ENCODE results near the gene THSD7B. TPM values are rescaled to one million over a fixed set of nuclear protein-coding genes. Genes with fewer than 3 reads are reported as not detected.
"Not testable (repeated sequence)": the region's sequence is repeated elsewhere in the genome, so short reads cannot be mapped to it uniquely, and the experiment has no call there.

THSD7B gene
- total RNA-seq, 1 experiment from 2014 or later, result not detected

DNA sequence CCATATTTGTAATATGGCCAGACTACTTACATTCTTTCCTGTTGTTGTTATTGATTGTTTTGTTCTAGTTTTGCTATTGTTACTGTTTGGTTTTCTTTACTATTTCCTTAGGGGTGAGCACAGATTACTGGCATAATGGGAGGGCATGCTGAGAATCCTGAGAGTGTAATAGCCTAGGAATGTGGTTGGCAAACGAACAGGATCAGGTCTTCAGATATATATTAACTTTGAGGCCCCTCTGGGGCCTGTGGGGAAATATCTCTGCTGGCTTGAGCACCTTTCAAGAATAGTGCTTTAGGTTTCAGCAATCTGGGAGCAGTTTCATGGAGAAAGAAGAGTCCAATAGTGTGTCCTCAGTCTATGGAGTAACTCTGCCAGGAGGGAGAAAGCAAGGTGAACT lies 144.4 kb downstream of the THSD7B start:
- in situ Hi-C loops (cut with HindIII; ENCODE audit: low pct_unique_long_range_greater_than_20kb, low sequenced_read_pairs), result no loop called here

DNA sequence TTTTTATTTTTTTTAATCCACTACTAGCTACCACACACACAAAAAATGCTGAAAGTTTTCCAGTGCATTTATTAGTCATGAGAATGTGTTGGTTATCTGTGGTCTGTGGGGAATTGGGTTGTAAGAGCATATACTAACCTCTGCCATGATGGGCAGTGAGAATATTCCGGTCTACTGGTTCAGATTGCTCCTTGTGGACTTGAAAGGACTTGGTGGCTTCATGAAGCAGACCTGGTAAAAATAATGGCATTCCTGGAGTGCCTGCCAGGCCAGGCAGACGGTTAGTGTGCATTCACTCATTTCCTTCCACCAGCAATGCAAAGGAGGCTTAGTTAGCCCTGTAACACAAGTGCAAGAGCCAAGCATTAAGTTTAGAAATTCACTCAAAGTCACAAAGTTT lies 150.8 kb downstream of the THSD7B start:
- in situ Hi-C loops (cut with HindIII; ENCODE audit: low pct_unique_long_range_greater_than_20kb, low sequenced_read_pairs), result no loop called here

More for the DNA sequence above, 144.4 kb downstream of the THSD7B start:
- DNase-seq (ENCODE audit: low read depth, low spot score), result no peak

DNA sequence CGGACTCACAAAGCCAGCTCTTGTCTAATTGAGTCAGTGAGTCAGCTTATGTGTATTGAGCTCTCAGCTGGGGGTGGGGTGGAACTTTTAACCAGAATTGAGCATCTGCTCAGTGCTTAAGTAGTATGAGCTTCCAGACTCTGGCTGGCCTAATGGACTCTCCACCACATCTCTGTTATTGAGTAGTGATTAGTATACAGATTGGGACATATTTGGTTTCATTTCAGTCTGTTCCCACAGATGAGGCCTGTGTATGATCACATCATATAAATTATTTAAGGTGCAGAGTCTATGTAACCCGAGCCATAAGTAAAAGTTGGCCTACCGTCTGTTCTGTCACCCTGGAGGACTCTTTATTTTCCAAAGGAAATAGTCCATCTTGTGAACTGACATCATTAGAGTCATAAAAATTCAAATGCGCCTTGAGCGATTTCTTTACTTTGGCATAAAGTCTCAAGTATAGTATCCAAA lies 152.1 kb downstream of the THSD7B start:
- no peak for DNase-seq (ENCODE audit: low read depth, low spot score)
- in situ Hi-C loops (cut with HindIII; ENCODE audit: low pct_unique_long_range_greater_than_20kb, low sequenced_read_pairs), result no loop called here

More for the DNA sequence above, 150.8 kb downstream of the THSD7B start:
- no peak for DNase-seq (ENCODE audit: low read depth, low spot score)

DNA sequence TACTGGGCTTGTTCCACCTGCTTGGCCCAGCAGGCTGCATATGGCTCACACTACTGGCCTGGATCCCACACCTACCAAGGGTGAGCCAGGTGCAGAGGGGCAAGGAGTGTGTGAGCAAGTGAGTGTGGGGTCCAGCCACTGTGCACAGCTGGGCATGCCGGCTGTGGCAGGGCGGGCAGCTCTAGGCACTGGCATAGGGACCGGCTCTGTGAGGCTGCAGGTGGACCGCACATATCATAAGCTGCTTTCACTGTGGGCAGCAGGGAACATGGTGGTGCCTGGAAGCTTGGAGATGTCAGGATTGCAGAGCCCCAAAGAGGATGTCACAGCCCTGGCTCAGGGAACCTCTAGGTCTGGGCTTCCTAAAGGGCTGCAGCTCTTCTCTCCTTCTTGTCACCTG lies 154.3 kb downstream of the THSD7B start:
- DNase-seq (ENCODE audit: low read depth, low spot score), result no peak
- in situ Hi-C loops (cut with HindIII; ENCODE audit: low pct_unique_long_range_greater_than_20kb, low sequenced_read_pairs), result no loop called here

DNA sequence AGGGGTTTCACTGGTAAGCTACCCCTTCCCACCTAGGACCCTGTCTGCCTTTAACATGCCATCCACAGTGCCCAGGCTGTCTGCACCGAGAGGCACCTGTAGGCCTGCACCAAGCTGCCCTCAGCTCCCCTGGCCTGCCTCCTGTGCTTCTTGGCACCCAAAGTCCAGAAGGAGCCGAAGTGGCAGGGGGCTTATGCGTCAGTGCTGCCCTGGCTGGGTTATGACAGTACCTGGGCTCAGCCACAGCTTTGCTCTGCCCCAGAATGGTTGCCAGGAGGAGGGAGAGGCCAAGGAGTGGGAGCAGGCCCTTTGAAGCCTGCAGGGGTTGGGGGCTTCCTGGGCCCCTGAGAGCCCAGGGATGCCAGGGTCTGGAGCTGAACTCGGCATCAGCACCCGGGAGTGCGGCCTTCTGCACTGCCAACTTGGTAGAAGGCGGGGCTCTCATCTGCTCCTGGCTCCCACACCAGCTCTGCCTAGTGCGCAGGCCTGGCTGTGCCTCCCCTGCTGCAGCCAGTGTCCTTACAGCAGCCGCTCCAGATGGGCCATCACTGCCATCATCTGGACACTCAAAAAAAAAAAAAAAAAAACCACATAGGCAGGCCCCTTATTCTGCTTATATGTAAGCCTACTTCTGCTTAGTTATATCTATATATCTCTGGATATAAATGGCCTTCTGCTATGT lies 155.4 kb downstream of the THSD7B start:
- DNase-seq (ENCODE audit: low read depth, low spot score), result no peak
- in situ Hi-C loops (cut with HindIII; ENCODE audit: low pct_unique_long_range_greater_than_20kb, low sequenced_read_pairs), result no loop called here

DNA sequence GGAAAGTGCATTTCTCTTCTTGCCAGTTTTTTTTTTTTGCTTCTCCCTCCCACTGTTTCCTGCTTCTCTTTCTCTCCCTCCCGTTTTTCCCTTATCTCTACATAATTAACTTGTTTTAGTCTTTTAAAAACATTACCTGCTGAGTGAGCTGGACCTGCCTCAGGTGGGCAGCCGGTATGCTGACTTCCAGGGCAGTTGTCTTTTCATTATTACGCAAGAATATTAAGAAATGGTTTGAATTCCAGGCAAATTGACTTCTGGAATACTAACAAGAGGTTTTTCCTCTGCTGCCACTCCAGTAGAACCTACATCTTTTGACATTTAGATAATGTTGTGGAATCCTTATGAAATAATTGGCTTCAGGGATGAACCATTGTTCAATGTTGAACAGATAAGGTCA lies 161.8 kb downstream of the THSD7B start:
- in situ Hi-C loops (cut with HindIII; ENCODE audit: low pct_unique_long_range_greater_than_20kb, low sequenced_read_pairs), result no loop called here
- DNase-seq (ENCODE audit: low read depth, low spot score), result no peak

DNA sequence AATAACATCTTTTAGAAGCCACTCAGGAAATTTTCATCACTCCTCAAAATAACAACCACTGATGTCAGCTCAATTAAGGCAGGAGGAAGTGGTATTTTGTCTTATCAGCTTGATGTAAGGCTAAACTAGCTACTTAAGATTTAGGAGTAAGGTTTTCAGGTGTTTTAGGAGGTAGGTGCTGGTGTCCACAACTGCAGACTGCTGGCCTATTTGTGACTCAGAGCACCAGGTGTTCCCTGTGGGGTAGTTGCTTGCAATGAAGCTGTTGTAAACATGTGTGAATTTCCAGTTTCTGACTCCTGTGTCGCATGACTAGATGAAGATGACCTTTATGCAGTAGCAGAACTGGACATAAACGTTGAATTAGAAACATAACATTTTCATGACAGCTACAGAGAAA lies 164.2 kb downstream of the THSD7B start:
- no peak for DNase-seq (ENCODE audit: low read depth, low spot score)
- in situ Hi-C loops (cut with HindIII; ENCODE audit: low pct_unique_long_range_greater_than_20kb, low sequenced_read_pairs), result no loop called here

DNA sequence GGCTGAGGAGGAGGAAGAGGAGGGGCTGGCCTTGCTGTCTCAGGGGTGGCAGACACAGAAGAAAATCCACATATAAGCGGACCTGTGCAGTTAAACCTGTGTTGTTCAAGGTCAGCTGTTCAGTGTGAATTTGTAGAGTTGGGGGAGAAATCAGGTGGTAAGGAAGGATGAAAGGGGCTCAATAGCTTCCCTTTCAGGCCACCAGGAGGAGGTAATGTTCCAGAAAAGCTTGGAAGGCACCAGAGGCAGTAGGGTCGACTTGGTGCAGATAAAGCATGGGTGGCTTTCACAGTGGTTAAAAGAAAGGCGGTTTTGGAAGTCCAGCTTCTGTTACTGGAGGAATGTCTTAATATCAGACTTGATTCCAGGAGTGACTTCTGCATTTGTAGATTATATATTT lies 167.4 kb downstream of the THSD7B start:
- in situ Hi-C loops (cut with HindIII; ENCODE audit: low pct_unique_long_range_greater_than_20kb, low sequenced_read_pairs), result no loop called here
- peak; percentile 61 for DNase-seq (ENCODE audit: low read depth, low spot score)

DNA sequence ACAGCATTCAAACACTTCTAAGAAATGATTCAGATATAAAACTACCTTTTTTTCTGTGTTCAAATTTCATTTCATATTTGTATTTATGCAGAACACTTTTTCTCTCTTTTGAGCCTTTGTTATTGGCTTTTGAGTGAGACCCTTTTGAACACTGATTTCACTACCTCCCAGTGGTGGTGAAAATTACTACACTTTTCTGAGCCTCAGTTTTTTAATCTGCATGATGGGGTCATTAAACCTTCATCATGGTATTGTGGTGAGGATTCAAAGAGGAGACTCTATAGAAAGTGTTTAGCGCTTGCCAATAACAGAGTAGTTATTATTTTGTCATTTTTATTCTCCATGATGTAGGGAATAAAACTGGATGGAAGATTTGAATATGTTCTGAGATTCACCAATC lies 169.8 kb downstream of the THSD7B start:
- no peak for DNase-seq (ENCODE audit: low read depth, low spot score)
- in situ Hi-C loops (cut with HindIII; ENCODE audit: low pct_unique_long_range_greater_than_20kb, low sequenced_read_pairs), result no loop called here

DNA sequence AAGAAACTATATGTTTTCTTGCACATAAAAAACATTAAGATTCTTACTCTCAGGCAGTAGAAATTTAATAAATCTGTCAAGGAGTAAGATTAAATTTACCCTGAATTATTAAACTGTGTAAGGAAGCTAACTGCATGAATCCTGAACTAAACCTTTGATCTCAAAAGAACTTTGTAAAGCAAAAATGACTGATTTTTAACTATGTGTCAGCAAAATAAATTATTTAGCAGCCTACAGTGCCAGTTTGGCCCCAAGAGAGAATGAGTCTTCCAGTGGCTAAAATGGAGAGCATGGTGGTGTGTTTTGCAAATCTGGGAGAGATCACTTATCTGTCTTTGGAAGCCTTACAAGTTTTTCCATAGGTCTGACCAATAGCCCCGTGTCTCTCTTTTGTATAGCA lies 190.7 kb downstream of the THSD7B start:
- in situ Hi-C loops (cut with HindIII; ENCODE audit: low pct_unique_long_range_greater_than_20kb, low sequenced_read_pairs), result no loop called here
- no peak for DNase-seq (ENCODE audit: low read depth, low spot score)

DNA sequence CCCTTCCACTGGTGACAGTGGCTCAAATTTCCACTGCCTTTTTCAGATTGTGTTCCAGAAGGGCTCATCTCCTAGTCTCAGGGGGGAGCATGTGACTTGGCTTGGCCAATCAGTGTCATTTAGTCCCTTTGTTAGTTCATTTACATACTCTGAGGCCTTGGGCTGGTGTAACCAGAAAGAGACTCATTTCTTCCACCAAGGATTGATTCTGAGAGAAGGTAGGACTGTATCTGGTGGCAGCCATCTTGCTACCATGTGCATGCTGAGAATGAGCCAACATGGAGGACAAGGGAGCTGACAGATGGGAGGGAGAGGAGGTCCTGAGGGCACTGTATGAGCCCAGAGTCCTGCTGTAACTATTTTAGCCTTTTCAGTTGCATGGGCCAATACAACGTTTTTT lies 191.7 kb downstream of the THSD7B start:
- in situ Hi-C loops (cut with HindIII; ENCODE audit: low pct_unique_long_range_greater_than_20kb, low sequenced_read_pairs), result no loop called here
- no peak for DNase-seq (ENCODE audit: low read depth, low spot score)

DNA sequence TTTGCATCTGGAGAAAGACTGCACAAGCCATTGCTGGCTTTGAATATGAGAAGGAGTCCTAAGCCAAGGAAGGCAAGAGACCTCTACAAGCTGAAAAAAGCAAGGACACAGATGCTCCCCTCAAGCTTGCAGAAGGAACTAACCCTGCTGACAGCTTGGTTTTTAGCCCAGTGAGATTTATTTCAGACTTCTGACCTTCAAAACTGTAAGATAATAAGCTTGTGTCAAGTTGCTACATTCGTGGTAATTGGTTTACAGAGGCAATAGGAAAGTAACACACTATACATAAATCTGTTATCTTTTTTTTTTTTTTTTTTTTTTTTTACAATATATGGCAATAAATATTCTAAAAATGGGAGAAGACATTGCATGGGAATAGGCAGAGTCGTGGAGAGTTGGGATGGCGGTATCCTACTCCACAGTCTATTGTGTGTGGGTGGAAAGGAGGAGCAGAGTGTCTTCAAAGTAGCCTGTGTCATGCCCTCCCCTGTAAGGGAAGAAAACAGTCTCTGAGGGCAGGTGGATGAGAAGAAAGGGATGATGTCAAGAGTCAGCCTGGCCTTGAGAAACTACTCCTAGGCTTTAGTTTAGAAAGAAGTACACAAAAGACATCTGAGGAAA lies 196.9 kb downstream of the THSD7B start:
- in situ Hi-C loops (cut with HindIII; ENCODE audit: low pct_unique_long_range_greater_than_20kb, low sequenced_read_pairs), result no loop called here
- DNase-seq (ENCODE audit: low read depth, low spot score), result no peak

DNA sequence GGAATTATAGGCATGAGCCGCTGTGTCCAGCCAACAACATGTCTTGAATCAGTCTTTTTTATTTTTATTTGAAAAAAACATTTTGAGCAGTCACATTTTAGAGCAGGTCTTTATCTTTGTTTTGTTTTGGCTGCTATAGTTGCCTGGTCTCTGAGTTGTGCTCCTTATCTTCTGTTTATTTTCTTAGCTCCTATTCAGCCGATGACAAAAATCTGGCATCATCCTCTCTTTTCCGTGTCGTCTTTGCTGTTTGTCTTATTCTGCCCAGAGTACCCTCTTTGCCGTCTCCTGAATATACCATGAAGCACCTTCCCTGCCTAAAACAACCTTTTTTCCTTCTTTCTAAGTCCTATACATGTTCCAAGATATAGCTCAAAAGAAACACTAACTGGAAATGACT lies 201.1 kb downstream of the THSD7B start:
- no peak for DNase-seq (ENCODE audit: low read depth, low spot score)
- in situ Hi-C loops (cut with HindIII; ENCODE audit: low pct_unique_long_range_greater_than_20kb, low sequenced_read_pairs), result no loop called here

DNA sequence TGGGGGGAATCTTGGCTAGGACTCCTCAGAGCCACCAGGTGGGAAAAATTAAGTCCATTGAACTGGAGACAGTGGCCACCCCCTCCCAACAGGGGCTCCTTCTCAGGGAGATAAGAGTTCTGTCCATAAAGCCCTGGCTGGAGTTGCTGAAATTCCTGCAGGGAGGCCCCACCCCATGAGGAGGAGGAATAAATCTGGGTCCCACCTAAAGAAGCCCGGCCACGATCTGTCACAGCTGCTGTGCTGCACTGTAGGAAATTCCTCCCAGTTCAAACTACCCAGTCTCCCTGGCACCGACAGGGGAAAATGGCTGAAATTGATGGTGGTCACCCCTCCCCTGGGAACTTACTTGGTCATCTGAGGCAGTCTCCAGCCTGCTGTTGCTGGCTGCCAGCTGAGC lies 215.0 kb downstream of the THSD7B start:
- DNase-seq (ENCODE audit: low read depth, low spot score), result no peak
- in situ Hi-C loops (cut with HindIII; ENCODE audit: low pct_unique_long_range_greater_than_20kb, low sequenced_read_pairs), result no loop called here

DNA sequence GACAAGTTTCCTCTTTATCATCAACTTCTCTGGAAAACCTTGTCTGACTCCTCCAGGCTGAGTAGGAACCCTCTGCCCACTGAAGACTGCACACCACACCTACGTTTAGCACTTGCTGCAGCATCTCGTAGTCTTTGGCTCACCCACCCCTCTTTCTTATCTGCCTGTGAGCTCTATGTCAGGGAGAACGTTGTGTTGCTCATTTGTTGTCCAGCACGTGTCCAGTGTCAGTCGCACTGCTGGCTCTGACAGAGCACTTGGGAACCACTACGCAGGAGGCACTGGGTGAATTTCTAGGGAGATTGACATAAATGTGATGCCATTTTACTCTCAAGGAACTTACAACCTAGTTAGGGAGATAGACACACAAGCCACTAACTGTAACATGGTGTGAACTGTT lies 216.3 kb downstream of the THSD7B start:
- in situ Hi-C loops (cut with HindIII; ENCODE audit: low pct_unique_long_range_greater_than_20kb, low sequenced_read_pairs); DNase-seq (ENCODE audit: low read depth, low spot score): not testable (repeated sequence)

DNA sequence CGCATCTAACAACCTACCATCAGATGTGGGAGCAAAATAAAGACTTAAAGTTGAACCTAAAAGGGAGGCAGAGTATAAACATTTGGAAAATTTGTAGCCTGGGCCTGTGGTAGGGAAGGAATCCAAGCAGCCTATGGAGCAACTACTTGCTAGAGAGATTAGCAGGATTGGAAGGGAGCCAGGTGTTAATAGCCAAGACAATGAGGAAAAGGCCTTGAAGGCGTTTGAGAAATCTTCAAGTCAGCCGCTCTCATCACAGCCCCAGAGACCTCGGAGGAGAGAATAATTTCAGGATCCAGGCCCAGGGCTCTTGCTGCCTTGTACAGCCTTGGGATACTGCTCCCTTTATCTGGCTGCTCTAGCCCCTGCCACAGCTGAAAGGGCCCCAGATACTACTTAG lies 219.7 kb downstream of the THSD7B start:
- in situ Hi-C loops (cut with HindIII; ENCODE audit: low pct_unique_long_range_greater_than_20kb, low sequenced_read_pairs), result no loop called here
- DNase-seq (ENCODE audit: low read depth, low spot score), result no peak

DNA sequence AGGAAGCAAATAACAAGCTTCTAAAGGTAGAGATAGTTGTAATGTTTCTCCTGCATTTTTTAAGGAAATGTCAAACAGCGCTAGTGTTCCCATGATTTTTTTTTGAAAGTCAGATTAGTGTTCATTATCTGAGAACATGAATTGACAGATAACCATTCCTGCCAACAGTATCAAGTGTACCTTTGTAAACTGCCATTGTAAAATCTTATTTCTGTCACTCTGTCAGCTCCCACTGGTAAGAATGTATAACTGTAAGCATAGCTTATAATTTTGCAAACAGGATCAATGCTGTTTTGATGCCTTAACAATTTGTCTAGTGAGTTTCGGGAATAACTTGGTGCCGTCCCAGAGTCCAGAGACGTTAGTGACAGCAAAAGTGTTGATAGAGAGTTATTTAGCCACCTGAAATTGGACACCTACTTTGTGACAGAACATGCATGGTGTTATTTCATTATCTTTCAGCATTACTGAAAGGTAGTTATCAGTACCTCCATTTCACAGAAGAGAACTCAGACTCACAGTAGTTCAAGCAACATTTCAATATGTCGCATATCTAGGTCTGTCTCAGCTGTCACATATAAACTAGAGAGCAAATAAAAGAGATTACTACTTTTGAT lies 221.4 kb downstream of the THSD7B start:
- in situ Hi-C loops (cut with HindIII; ENCODE audit: low pct_unique_long_range_greater_than_20kb, low sequenced_read_pairs), result no loop called here
- no peak for DNase-seq (ENCODE audit: low read depth, low spot score)

DNA sequence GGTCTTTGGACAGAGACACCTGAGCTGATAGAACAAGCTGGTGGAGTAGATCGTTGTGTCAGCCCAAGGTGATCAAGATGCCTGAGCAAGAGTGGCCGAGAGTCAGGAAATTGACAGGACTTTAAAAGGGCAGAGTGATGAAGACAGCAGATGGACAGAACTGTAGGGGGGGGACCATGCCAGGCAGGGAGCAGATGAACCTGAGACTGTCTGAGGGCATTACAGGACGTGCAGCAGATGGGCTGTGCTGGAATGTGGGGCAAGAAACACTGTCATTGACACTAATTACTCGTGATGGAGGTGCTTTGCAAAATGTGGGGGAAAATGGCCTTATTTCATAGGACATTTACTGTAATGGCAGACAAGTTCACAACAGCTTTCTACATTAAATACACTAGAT lies 225.0 kb downstream of the THSD7B start:
- in situ Hi-C loops (cut with HindIII; ENCODE audit: low pct_unique_long_range_greater_than_20kb, low sequenced_read_pairs), result no loop called here
- no peak for DNase-seq (ENCODE audit: low read depth, low spot score)

DNA sequence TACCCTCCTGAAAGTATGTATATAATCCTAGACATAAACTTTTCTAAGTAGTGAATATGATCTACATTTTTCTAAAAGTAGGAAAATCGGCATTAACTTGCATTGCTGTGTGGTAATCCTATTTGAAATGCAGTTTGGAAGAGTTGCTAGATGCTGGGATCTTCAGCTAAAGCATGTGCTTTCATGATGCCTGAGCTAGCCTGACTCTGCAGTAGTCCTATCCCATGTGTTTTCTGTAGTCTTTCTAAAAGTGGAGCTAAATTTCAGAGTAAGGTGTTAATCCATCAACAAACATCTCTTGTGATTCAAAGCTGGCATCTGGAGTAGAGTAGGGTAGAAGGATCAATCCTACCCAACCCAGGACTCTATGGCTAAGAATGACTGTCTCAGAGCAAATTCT lies 229.4 kb downstream of the THSD7B start:
- in situ Hi-C loops (cut with HindIII; ENCODE audit: low pct_unique_long_range_greater_than_20kb, low sequenced_read_pairs), result no loop called here
- no peak for DNase-seq (ENCODE audit: low read depth, low spot score)

All from SK-MEL-5 (cell line).